Suprapubic skin (tissue), 4 donors: ENCODE data around the gene ATXN1.

Experiments used
- CTCF ChIP-seq, 2 donors: fragments of 200-600 bp in 1 of 2; fragments of 450-650 bp in 1 of 2; sonication (generic) in 1 of 2; IDR thresholded peaks; one replicate each; pipeline ENCODE4 v1.5.1; 2016 to 2019; ENCODE audit warnings: antibody characterized with exemption in 2 of 2, mild to moderate bottlenecking in 1 of 2, moderate library complexity in 1 of 2
- POLR2A ChIP-seq, 2 donors: fragments of 450-650 bp; IDR thresholded peaks; one replicate each; pipeline ENCODE4 v1.6.1; 2017; ENCODE audit warnings: antibody characterized with exemption in 2 of 2, mild to moderate bottlenecking in 2 of 2, moderate library complexity in 2 of 2
- POLR2AphosphoS5 ChIP-seq, 3 donors: sonication (generic); formaldehyde crosslinking; IDR thresholded peaks; one replicate each; pipeline ENCODE4 v1.6.1; 2017; ENCODE audit warnings: antibody characterized with exemption in 3 of 3

GRCh38 chr6:16359563-16359962, 401.7 kb downstream of the ATXN1 start:
- no peak for TF ChIP-seq POLR2A (IDR thresholded peaks at IDR 0.05)
- no peak for TF ChIP-seq CTCF (IDR thresholded peaks at IDR 0.05)
- TF ChIP-seq POLR2AphosphoS5 (IDR thresholded peaks at IDR 0.05) = no peak
